Stimulated activated naive CD8-positive, alpha-beta T cell treated with anti-CD3 and anti-CD28 coated beads, Interleukin-15, Interleukin-2, amounts not matched to agents 100 ng/mL and 50 ng/mL, for 24 hours (primary cell): ENCODE results near the gene BCL2L1.
A peak's percentile ranks its signal among the peaks of the same experiment; 100 is the strongest.
"Not testable (repeated sequence)": the region's sequence is repeated elsewhere in the genome, so short reads cannot be mapped to it uniquely, and the experiment has no call there.

ENCODE experiments used
- H3K27ac Mint-ChIP-seq: one replicate; pipeline ENCODE4 v1.8.0; 2021; ENCODE audit warnings: mild to moderate bottlenecking, mixed read lengths
- H3K27me3 Mint-ChIP-seq: one replicate; pipeline ENCODE4 v1.8.0; 2021; ENCODE audit warnings: mixed read lengths
- H3K36me3 Mint-ChIP-seq: one replicate; pipeline ENCODE4 v1.8.0; 2021; ENCODE audit warnings: low read depth, mixed read lengths
- H3K4me1 Mint-ChIP-seq: one replicate; pipeline ENCODE4 v1.8.0; 2021; ENCODE audit warnings: low read depth, mixed read lengths
- H3K4me3 Mint-ChIP-seq: one replicate; pipeline ENCODE4 v1.8.0; 2021; ENCODE audit warnings: mild to moderate bottlenecking, mixed read lengths
- H3K9me3 Mint-ChIP-seq: one replicate; pipeline ENCODE4 v1.8.0; 2021; ENCODE audit warnings: mixed read lengths

Gene BCL2L1

DNA sequence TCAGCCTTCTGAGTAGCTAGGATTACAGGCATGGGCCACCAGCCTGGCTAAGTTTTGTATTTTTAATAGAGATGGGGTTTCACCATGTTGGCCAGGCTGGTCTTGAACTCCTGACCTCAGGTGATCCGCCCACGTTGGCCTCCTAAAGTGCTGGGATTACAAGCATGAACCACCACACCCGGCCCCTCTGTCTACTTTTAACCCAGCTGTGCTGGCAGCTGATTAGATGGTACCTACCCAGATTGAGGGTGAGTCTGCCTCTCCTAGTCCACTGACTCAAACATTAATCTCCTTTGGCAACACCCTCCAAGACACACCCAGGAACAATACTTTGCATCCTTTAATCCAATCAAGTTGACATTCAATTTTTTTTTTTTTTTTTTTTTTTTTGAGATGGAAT is 74.6 kb downstream of the BCL2L1 start:
- not testable (repeated sequence) for H3K4me1 Mint-ChIP-seq, H3K4me3 Mint-ChIP-seq, H3K27ac Mint-ChIP-seq, H3K27me3 Mint-ChIP-seq, H3K9me3 Mint-ChIP-seq, H3K36me3 Mint-ChIP-seq

DNA sequence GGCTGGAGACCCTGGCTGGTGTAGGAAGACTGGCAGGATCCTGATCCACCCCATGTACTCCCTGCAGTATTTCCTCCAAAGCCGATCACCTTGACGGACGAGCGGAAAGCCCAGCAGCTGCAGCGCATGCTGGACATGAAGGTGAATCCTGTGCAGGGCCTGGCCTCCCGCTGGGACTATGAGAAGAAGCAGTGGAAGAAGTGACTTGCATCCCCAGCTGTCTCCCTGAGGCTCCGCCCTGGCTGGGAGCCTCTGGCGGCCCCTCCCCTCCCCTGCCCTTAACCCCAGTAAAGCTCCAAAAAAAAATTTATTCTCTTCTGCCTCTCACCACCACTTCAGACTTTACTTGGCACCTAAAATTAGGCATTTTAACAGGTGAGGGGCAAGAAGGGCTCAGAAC is 78.0 kb downstream of the BCL2L1 start:
- H3K4me1 Mint-ChIP-seq = peaks cover 12% of the 10 kb centered on the region
- no peak overlapping the region for H3K27ac Mint-ChIP-seq
- H3K9me3 Mint-ChIP-seq = no peaks in the 10 kb centered on the region
- no peak overlapping the region for H3K4me3 Mint-ChIP-seq
- H3K36me3 Mint-ChIP-seq = no peaks in the 10 kb centered on the region
- peaks cover 8% of the 10 kb centered on the region for H3K27me3 Mint-ChIP-seq

DNA sequence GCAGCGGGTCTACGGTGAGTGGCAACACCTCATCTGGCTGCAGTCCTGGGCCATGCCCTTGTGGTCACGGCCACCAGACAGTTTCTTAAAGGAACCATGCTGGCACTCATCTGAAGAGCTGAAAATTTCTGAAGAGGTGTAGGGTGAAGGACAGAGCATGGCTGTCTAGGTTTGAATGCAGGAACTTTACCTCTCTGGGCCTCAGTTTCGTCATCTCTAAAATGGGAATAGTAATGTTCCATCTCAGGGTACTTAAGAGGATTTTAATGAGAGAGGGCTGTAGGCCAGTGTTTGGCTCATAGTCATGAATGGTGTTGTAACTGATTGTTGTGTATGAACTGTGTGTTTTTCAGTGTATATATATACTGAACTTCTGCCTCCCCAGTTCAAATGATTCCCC is 79.1 kb downstream of the BCL2L1 start:
- peaks cover 12% of the 10 kb centered on the region for H3K4me1 Mint-ChIP-seq
- H3K27me3 Mint-ChIP-seq = peaks cover 8% of the 10 kb centered on the region
- no peak overlapping the region for H3K4me3 Mint-ChIP-seq
- H3K27ac Mint-ChIP-seq = no peak overlapping the region
- no peaks in the 10 kb centered on the region for H3K9me3 Mint-ChIP-seq
- no peaks in the 10 kb centered on the region for H3K36me3 Mint-ChIP-seq

DNA sequence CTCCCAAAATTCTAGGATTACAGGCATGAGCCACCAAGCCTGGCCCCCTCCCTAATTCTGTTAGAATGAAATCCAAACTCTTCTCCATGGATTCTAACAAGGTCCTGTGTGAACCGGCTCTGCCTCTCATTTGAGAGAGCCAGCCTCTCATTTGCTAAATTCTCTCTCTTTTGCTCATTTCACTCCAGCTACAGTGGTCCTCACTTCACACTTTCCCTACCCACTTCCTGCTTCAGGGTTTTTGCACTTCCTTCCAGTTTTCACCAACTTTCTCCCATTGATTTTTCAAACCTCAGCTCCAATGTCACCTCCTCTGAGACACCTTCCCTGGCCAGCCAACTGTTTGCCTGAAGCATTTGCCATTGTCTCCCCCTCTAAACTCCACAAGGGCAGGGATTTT is 79.8 kb downstream of the BCL2L1 start:
- Mint-ChIP-seq H3K27ac (peak overlapping the region; percentile 29), H3K4me3 (no peak overlapping the region), H3K27me3 (peaks cover 8% of the 10 kb centered on the region), H3K4me1 (peaks cover 12% of the 10 kb centered on the region), H3K9me3 (no peaks in the 10 kb centered on the region), H3K36me3 (no peaks in the 10 kb centered on the region)

DNA sequence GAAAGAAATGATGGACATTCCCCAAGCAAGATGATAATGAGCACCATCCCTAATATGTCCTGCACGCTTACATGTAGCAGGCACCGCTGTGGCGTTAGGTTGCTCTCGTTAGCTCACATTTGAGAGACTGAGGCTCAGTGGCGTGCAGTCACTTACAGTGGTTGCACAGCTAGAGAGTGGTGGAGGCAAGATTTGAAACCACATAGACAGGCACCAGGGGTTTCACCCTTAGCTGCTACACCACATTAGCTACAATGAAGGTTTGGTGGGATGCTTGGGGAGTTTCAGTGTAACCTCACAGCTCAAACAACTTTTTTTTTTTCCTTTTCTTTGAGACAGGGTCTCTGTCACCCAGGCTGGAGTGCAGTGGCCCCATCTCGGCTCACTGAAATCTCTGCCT is 81.3 kb downstream of the BCL2L1 start:
- Mint-ChIP-seq H3K4me1 (peaks cover 12% of the 10 kb centered on the region), H3K36me3 (no peaks in the 10 kb centered on the region), H3K9me3 (no peaks in the 10 kb centered on the region), H3K27me3 (peaks cover 8% of the 10 kb centered on the region), H3K27ac (no peak overlapping the region), H3K4me3 (no peak overlapping the region)

DNA sequence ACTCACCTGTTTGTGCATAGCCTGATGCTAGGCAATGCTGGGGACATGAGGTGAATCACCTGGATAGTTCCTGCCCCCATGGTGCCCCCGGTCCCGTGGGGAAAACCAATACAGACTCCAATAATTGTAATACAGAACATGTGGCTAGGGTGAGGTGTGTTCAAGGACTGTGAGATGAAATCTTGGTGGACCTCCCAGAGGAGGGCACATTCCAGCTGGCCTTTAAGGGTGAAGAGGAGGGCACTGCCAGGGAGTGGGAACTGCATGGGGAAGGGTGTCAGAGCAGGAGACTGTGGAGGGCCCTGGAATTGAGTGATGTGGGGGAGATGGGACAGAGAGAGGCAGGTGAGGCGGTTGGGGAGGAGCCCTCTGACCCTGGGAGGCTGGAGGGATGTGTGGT is 82.4 kb downstream of the BCL2L1 start:
- no peak overlapping the region for H3K27ac Mint-ChIP-seq
- H3K27me3 Mint-ChIP-seq = peaks cover 8% of the 10 kb centered on the region
- no peak overlapping the region for H3K4me3 Mint-ChIP-seq
- no peaks in the 10 kb centered on the region for H3K36me3 Mint-ChIP-seq
- H3K9me3 Mint-ChIP-seq = no peaks in the 10 kb centered on the region
- H3K4me1 Mint-ChIP-seq = peaks cover 12% of the 10 kb centered on the region

DNA sequence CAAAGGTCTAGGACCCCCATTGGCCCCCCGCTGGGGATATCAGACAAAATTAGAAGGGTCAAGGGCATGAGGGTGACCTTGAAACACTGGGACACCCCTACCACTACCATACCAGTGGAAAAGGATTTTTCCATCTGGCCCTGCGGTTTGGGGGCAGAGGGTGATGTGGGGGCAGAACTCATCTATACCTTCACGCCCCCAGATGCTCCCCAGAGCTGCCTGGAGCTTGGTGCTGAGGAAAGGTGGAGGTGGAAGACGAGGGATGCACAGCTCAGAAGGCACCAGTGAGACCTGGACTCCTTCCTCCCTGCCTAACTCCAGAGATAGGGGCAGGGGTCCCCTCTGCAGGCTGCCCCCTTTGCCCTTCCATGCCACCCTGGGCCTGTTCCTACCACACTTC is 83.9 kb downstream of the BCL2L1 start:
- Mint-ChIP-seq H3K9me3 (no peaks in the 10 kb centered on the region), H3K36me3 (no peaks in the 10 kb centered on the region), H3K27ac (no peak overlapping the region), H3K4me3 (no peak overlapping the region), H3K4me1 (peaks cover 12% of the 10 kb centered on the region), H3K27me3 (peaks cover 8% of the 10 kb centered on the region)

DNA sequence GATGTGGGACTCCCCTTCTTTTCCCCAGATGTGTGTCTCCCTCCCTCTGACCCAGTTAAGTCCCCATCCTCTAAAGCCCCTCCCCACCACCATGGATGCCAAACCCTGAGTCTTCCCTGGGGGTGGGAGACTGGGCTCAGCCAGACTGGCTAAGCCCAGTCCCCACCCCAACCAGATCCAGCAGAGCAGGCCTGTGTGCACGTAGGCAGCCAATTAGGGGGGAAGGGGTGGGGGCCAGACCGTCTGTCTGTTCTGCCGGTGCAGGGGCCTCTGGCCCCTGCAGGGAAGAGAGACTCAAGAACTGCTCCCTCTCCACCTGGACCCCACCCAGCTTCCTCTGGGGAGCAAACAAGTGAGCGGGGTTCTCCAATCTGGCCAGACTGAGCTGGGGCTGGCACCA is 84.4 kb downstream of the BCL2L1 start:
- H3K27me3 Mint-ChIP-seq = peaks cover 8% of the 10 kb centered on the region

DNA sequence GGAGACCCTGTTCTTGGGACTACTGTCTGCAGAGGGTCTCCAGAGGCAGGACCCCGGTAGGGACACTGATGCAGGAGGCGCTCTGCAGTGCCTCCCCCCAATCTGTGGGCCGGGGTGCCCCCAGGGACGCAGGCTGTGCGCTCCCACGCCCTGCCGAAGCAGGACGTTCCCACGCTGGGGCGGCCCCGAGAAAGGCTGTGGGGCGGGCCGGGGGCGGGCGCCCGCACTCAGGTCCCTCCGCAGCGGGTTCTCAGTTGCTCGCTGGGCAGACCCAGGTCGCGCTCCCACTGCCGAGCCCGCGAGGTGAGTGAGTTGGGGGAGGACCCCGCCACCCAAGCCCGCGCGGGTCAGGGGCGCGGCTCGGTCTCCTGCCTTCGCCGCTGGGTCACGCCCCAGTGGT is 85.0 kb downstream of the BCL2L1 start, which contains the start of gene COX4I2:
Gene COX4I2, plus strand, starts transcription at position 253 of the 400 bp plus-strand sequence. CDS start 1,106 bp downstream, outside the sequence.
- Mint-ChIP-seq H3K4me1 (peaks cover 7% of the 10 kb centered on the region), H3K36me3 (no peaks in the 10 kb centered on the region), H3K9me3 (no peaks in the 10 kb centered on the region), H3K4me3 (no peak within 1 kb of the TSS), H3K27me3 (peaks cover 5% of the 10 kb centered on the region), H3K27ac (no peak within 1 kb of the TSS)

More for the DNA sequence above, 84.4 kb downstream of the BCL2L1 start:
- H3K9me3 Mint-ChIP-seq = no peaks in the 10 kb centered on the region
- no peaks in the 10 kb centered on the region for H3K36me3 Mint-ChIP-seq
- peaks cover 12% of the 10 kb centered on the region for H3K4me1 Mint-ChIP-seq
- no peak overlapping the region for H3K4me3 Mint-ChIP-seq
- H3K27ac Mint-ChIP-seq = no peak overlapping the region

DNA sequence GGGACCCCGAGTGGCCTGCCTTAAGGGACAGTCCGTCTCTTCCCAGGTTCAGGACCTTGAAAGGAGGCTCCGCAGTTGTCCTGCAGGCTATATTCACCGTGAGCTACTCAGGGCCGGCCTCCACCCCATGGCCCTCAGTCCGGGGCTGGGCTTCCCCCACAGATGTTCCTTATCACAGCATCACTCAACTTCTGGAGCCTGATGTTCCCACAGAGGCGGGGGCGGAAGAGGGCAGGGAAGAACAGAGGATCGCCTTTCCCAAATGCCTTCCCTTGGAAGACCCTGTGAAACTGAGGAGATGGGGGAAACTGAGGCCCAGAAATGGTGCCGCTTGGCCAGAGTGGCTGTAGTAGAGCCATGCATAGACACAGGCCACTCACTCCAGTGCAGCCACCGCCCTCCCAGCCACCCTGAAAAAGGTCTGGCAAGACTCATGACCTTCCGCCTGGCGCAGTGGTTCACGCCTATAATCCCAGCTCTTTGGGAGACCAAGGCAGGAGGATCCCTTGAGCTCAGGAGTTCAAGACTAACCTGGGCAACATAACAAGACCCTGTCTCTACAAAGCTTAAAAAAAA is 89.2 kb downstream of the BCL2L1 start:
- Mint-ChIP-seq H3K4me1 (no peaks in the 10 kb centered on the region), H3K9me3 (no peaks in the 10 kb centered on the region), H3K4me3 (no peak overlapping the region), H3K27ac (no peak overlapping the region), H3K27me3 (no peaks in the 10 kb centered on the region), H3K36me3 (no peaks in the 10 kb centered on the region)

DNA sequence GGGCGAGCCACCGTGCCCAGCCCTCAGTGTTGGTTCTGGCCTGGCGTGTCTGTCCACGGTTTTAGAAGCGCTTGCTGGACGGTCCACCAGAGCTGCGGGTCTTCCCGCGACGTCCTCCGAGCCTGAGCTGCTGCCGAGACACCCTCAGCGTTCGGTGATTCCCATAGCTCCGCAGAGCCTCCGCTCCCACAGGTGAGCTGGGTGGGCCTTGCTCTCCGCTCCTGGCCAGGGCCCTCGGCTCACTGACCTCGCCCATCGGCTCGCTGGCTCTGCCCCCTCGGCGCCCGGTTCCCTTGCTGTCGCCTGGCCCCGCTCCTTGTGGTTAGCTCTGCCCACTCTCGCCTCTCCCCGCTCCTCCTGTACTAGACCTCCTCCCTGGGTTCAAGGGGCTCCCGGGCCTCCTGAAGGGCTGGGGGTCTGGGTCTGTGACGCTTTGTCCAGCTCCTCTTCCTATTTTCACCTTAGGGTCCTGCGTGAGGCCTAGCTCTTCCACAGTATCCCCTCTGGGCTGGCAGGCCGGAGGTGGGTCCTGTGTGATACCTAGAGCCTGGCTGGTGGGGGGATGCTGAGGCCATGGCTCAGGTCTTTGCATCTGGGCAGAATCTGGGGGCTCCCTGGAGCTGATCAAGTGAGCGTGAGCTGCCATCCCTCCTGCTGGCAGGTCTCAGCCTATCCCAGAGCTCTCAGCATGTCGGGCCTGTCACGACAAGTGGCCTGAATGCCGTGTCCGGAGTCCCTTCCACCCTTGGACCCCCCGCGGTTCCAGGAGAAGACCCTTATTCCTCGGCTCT is 89.9 kb downstream of the BCL2L1 start:
- no peak overlapping the region for H3K27ac Mint-ChIP-seq
- H3K36me3 Mint-ChIP-seq = no peaks in the 10 kb centered on the region
- H3K4me1 Mint-ChIP-seq = no peaks in the 10 kb centered on the region
- no peak overlapping the region for H3K4me3 Mint-ChIP-seq
- no peaks in the 10 kb centered on the region for H3K27me3 Mint-ChIP-seq
- no peaks in the 10 kb centered on the region for H3K9me3 Mint-ChIP-seq

DNA sequence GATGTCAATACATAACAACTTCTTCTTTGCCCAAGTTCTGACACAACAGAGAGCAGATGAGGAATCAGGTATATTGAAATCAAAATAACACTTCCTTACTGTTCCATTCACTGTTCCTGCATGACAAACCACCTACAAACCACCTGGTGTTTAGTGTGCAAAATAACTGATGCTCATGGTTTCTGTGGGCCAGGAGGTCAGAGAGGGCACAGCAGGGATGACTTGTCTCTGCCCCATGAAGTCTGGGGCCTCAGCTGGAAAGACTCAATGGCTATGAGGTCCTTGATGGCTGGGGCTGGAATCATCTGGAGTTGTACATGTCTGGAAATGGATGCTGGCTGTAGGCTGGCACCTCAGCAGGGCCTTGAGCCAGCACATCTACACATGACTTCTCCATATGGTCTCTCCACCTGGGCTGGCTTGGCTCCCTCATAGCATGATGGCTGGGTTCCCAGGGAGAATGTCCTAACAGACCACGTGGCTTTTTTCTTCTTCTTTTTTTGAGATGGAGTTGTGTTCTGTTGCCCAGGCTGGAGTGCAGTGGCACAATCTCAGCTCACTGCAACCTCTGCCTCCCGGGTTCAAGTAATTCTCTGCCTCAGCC is 92.4 kb downstream of the BCL2L1 start:
- no peaks in the 10 kb centered on the region for H3K9me3 Mint-ChIP-seq
- no peak overlapping the region for H3K4me3 Mint-ChIP-seq
- no peaks in the 10 kb centered on the region for H3K4me1 Mint-ChIP-seq
- no peaks in the 10 kb centered on the region for H3K36me3 Mint-ChIP-seq
- H3K27ac Mint-ChIP-seq = no peak overlapping the region
- no peaks in the 10 kb centered on the region for H3K27me3 Mint-ChIP-seq

DNA sequence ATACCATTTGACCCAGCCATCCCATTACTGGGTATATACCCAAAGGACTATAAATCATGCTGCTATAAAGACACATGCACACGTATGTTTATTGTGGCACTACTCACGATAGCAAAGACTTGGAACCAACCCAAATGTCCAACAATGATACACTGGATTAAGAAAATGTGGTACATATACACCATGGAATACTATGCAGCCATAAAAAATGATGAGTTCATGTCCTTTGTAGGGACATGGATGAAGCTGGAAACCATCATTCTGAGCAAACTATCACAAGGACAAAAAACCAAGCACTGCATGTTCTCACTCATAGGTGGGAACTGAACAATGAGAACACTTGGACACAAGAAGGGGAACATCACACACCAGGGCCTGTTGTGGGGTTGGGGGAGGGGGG is 94.6 kb downstream of the BCL2L1 start:
- not testable (repeated sequence) for H3K4me3 Mint-ChIP-seq, H3K36me3 Mint-ChIP-seq, H3K27ac Mint-ChIP-seq, H3K9me3 Mint-ChIP-seq, H3K27me3 Mint-ChIP-seq, H3K4me1 Mint-ChIP-seq

DNA sequence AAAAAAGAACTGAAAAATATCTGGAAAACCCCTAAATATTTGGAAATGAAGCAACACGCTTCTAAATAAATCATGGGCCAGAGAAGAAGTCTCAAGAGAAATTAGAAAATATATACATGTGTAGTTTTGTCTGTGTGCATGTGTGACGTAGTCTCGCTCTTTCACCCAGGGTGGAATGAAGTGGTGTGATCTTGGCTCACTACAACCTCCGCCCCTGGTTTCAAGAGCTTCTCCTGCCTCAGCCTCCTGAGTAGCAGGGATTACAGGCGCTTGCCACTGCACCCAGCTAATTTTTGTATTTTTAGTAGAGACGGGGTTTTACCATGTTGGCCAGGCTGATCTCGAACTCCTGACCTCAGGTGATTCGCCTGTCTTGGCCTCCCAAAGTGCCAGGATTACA is 96.1 kb downstream of the BCL2L1 start:
- H3K4me1 Mint-ChIP-seq, H3K36me3 Mint-ChIP-seq, H3K27ac Mint-ChIP-seq, H3K9me3 Mint-ChIP-seq, H3K4me3 Mint-ChIP-seq, H3K27me3 Mint-ChIP-seq: not testable (repeated sequence)

DNA sequence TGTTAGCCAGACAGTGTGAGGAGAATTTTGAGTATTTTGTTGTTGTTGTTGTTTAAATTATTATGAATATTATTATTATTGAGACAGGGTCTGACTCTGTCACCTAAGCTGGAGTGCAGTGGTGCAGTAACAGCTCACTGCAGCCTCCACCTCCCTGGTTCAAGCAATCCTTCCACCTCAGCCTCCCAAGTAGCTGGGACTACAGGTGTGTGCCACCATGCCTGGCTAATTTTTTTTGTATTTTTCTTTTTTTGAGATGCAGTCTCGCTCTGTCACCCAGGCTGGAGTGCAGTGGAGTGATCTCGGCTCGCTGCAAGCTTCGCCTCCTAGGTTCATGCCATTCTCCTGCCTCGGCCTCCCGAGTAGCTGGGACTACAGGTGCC is 99.6 kb downstream of the BCL2L1 start:
- H3K36me3 Mint-ChIP-seq, H3K9me3 Mint-ChIP-seq, H3K27me3 Mint-ChIP-seq, H3K4me3 Mint-ChIP-seq, H3K4me1 Mint-ChIP-seq, H3K27ac Mint-ChIP-seq: not testable (repeated sequence)

DNA sequence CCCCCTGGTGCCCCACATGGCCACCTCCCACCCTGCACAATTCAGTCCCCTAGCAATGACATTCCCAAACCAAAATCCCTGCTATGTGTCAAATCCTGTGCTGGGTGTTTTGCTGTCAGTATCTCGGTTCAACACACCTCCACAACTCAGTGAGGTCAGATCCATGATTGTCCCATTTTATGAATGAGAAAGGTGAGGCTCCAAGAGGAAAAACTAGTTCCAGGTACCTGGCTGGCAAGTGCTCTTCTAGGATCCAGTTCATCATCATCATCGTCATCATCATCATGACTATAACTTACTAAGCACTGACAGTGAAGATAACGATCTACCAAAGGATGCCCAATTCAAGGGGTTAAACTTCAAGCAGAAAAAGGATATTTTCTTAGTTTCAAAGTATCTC is 102.4 kb downstream of the BCL2L1 start:
- Mint-ChIP-seq H3K4me1 (peaks cover 5% of the 10 kb centered on the region), H3K36me3 (no peaks in the 10 kb centered on the region), H3K4me3 (no peak overlapping the region), H3K27me3 (no peaks in the 10 kb centered on the region), H3K27ac (no peak overlapping the region), H3K9me3 (no peaks in the 10 kb centered on the region)
